Panc1 (cell line): ENCODE measurements around the gene MRPS5. TPM values are rescaled to one million over a fixed set of nuclear protein-coding genes. Genes with fewer than 3 reads are reported as not detected.

Experiments used
- ATAC-seq: fragments of 200-7000 bp; cut with Tn5 transposase; 2 replicates; pipeline ENCODE4 v1.9.1; 2020; ENCODE audit warnings: mild to moderate bottlenecking, moderate library complexity
- BruUV-seq: library from RNA; stranded (reverse); fragments of 400-500 nt; replicated peaks from 2 replicates; lab custom pipeline; 2021; lab: Mats Ljungman, UMichigan
- CTCF ChIA-PET: fragments of 300-600 bp; sonication (Branson Sonifier 250); formaldehyde crosslinking; loops from one replicate; lab custom pipeline; 2022; ENCODE audit warnings: antibody characterized with exemption; lab: Charles Lee
- POLR2A ChIA-PET: fragments of 300-600 bp; sonication (Branson Sonifier 250); formaldehyde crosslinking; loops from one replicate; lab custom pipeline; 2022; ENCODE audit warnings: antibody characterized with exemption; lab: Charles Lee
- DNase-seq: peaks from one replicate; pipeline ENCODE4 v3.0.0-alpha.2; 2010; ENCODE audit warnings: low read depth, low spot score
- H3K27ac ChIP-seq: 2 replicates; pipeline ENCODE4 v1.5.1; 2011; ENCODE audit warnings: mild to moderate bottlenecking, low read length, inconsistent platforms
- H3K27me3 ChIP-seq: fragments of 200-500 bp; sonication (Bioruptor generic); 2 replicates; pipeline ENCODE4 v1.6.0; 2014; ENCODE audit warnings: low read length, inconsistent platforms; ENCODE audit not compliant: control insufficient read depth, insufficient read depth
- H3K36me3 ChIP-seq: fragments of 200-500 bp; sonication (Bioruptor generic); 2 replicates; pipeline ENCODE4 v1.5.1; 2014; ENCODE audit warnings: inconsistent platforms, mild to moderate bottlenecking, low read length, moderate library complexity; ENCODE audit not compliant: control insufficient read depth, insufficient read depth
- H3K4me1 ChIP-seq: 2 replicates; pipeline ENCODE4 v1.5.1; 2011; ENCODE audit warnings: inconsistent platforms, mild to moderate bottlenecking, low read length, moderate library complexity; ENCODE audit not compliant: control insufficient read depth, insufficient read depth
- H3K4me3 ChIP-seq, 2 experiments: 2 replicates each; pipeline ENCODE4 v1.5.1; 2011 to 2012; ENCODE audit warnings: low read depth in 2 of 2, low read length in 2 of 2, mild to moderate bottlenecking in 2 of 2, inconsistent platforms in 1 of 2, moderate library complexity in 1 of 2
- H3K9me3 ChIP-seq: fragments of 200-500 bp; sonication (Bioruptor generic); 2 replicates; pipeline ENCODE4 v1.5.1; 2014; ENCODE audit warnings: low read depth, mild to moderate bottlenecking, inconsistent platforms, low read length, moderate library complexity; ENCODE audit not compliant: control insufficient read depth, insufficient read depth
- CTCF ChIP-seq: fragments of 450-650 bp; IDR thresholded peaks from 2 replicates; pipeline ENCODE4 v1.5.1; 2017; ENCODE audit warnings: mild to moderate bottlenecking
- POLR2AphosphoS5 ChIP-seq: IDR thresholded peaks from 2 replicates; pipeline ENCODE4 v1.6.1; 2012; ENCODE audit warnings: mild to moderate bottlenecking, low read depth, low read length, moderate library complexity
- REST ChIP-seq, 2 experiments: IDR thresholded peaks; 2 replicates each; pipeline ENCODE4 v1.6.1; 2011 to 2012; ENCODE audit warnings: low read depth in 2 of 2, control low read depth in 1 of 2, low read length in 1 of 2, mild to moderate bottlenecking in 1 of 2, moderate library complexity in 1 of 2; ENCODE audit not compliant: insufficient read depth in 1 of 2
- SIN3A ChIP-seq: IDR thresholded peaks from 2 replicates; pipeline ENCODE4 v1.6.1; 2012; ENCODE audit warnings: low read depth, mild to moderate bottlenecking, low read length, moderate library complexity, borderline replicate concordance; ENCODE audit not compliant: insufficient read depth
- TCF7L2 ChIP-seq: IDR thresholded peaks from 2 replicates; pipeline ENCODE4 v1.6.1; 2011; ENCODE audit warnings: mild to moderate bottlenecking, low read depth, low read length, inconsistent platforms
- in situ Hi-C: cut with HindIII; loops from 2 replicates; pipeline ENCODE4 v1.10.0; 2016; ENCODE audit warnings: low sequenced_read_pairs, low pct_unique_long_range_greater_than_20kb
- intact Hi-C: fragments of 100-400 bp; cut with micrococcal nuclease; formaldehyde crosslinking; loops from one replicate; pipeline ENCODE4 v1.10.0; 2022; ENCODE audit not compliant: unreplicated experiment
- total RNA-seq: library from RNA; stranded (reverse); gene quantifications from one replicate; pipeline ENCODE4 v1.2.1, GENCODE V29; 2021; ENCODE audit not compliant: unreplicated experiment

Gene MRPS5
- total RNA-seq, 1 experiment from 2014 or later = 95.8 TPM

- H3K36me3 ChIP-seq = no peaks in the 10 kb centered on the region
- DNase-seq (no peak), ATAC-seq (no peak)
- H3K4me3 ChIP-seq = no peak overlapping the region
- in situ Hi-C loops (no loop called here), intact Hi-C loops (no loop called here)
- no peaks in the 10 kb centered on the region for H3K9me3 ChIP-seq
- BruUV-seq = no TSS peak
- ChIA-PET POLR2A (no interaction called here), CTCF (no interaction called here)
- peaks cover 13% of the 10 kb centered on the region for H3K27me3 ChIP-seq
- no peak for TF ChIP-seq TCF7L2
- TF ChIP-seq POLR2AphosphoS5 = no peak
- no peak for TF ChIP-seq CTCF
- no peak for TF ChIP-seq REST (IDR thresholded peaks at IDR 0.05; ENCODE audit: insufficient read depth in 1 of 2, low read depth in 2 of 2, low read length in 1 of 2)
- TF ChIP-seq SIN3A = no peak
- no peak overlapping the region for H3K27ac ChIP-seq
- H3K4me1 ChIP-seq = no peaks in the 10 kb centered on the region; the same call in none of the 2 replicates
These were observed 49.2 kb downstream of the MRPS5 start for GRCh38 chr2:95072424-95072823.

GRCh38 chr2:95071856-95072255, 49.8 kb downstream of the MRPS5 start:
- no TSS peak for BruUV-seq

More at GRCh38 chr2:95071856-95072255, 49.8 kb downstream of the MRPS5 start:
- H3K4me3 ChIP-seq = no peak overlapping the region
- ChIA-PET POLR2A (no interaction called here), CTCF (no interaction called here)
- no peak for TF ChIP-seq TCF7L2
- no peak for TF ChIP-seq SIN3A
- TF ChIP-seq CTCF = no peak
- no peak for TF ChIP-seq REST (IDR thresholded peaks at IDR 0.05; ENCODE audit: insufficient read depth in 1 of 2, low read depth in 2 of 2, low read length in 1 of 2)
- no peaks in the 10 kb centered on the region for H3K9me3 ChIP-seq
- DNase-seq (no peak), ATAC-seq (no peak)
- no peak overlapping the region for H3K27ac ChIP-seq
- intact Hi-C loops = no loop called here
- H3K27me3 ChIP-seq = peaks cover 13% of the 10 kb centered on the region
- H3K4me1 ChIP-seq = no peaks in the 10 kb centered on the region; the same call in 1 of the 2 replicates
- in situ Hi-C loops = no loop called here
- no peaks in the 10 kb centered on the region for H3K36me3 ChIP-seq
